Caco-2 (cell line): ENCODE data around the gene CARD9. TPM values are rescaled to one million over a fixed set of nuclear protein-coding genes. Genes with fewer than 3 reads are reported as not detected.
A peak's percentile ranks its signal among the peaks of the same experiment; 100 is the strongest.

Experiments
- BruUV-seq: library from RNA; stranded (reverse); fragments of 400-500 nt; replicated peaks from 2 replicates; lab custom pipeline; 2021; lab: Mats Ljungman, UMichigan
- CTCF ChIA-PET: fragments of 300-600 bp; sonication (Branson Sonifier 250); formaldehyde crosslinking; loops from one replicate; lab custom pipeline; 2022; ENCODE audit warnings: antibody characterized with exemption; lab: Charles Lee
- POLR2A ChIA-PET: fragments of 300-600 bp; sonication (Branson Sonifier 250); formaldehyde crosslinking; loops from one replicate; lab custom pipeline; 2022; ENCODE audit warnings: antibody characterized with exemption; lab: Charles Lee
- DNase-seq, 2 experiments: peaks; one replicate each; pipeline versions ENCODE4 v3.0.0 to v3.0.0-alpha.2; 2020 to 2022
- H3K27me3 ChIP-seq: replicated peaks from 2 replicates; pipeline ENCODE4 v1.6.0; 2011; ENCODE audit warnings: low read length; ENCODE audit not compliant: control insufficient read depth, insufficient read depth
- H3K36me3 ChIP-seq: 2 replicates; pipeline ENCODE4 v1.5.1; 2011; ENCODE audit warnings: low read length; ENCODE audit not compliant: control insufficient read depth, insufficient read depth
- H3K4me1 ChIP-seq: fragments of 250-450 bp; sonication (Bioruptor Pico); 2 replicates; pipeline ENCODE4 v1.5.1; 2020; ENCODE audit warnings: mild to moderate bottlenecking
- H3K4me3 ChIP-seq: 2 replicates; pipeline ENCODE4 v1.5.1; 2011; ENCODE audit warnings: low read depth, mild to moderate bottlenecking, control low read depth, low read length
- H3K9me3 ChIP-seq: fragments of 250-450 bp; sonication (Bioruptor Pico); 2 replicates; pipeline ENCODE4 v1.5.1; 2020; ENCODE audit warnings: mild to moderate bottlenecking, moderate library complexity
- H3K27ac Mint-ChIP-seq: one replicate; pipeline ENCODE4 v1.8.0; 2022; ENCODE audit warnings: mixed read lengths; ENCODE audit not compliant: unreplicated experiment
- H3K27me3 Mint-ChIP-seq: one replicate; pipeline ENCODE4 v1.8.0; 2022; ENCODE audit warnings: mixed read lengths; ENCODE audit not compliant: insufficient read depth, unreplicated experiment
- H3K36me3 Mint-ChIP-seq: one replicate; pipeline ENCODE4 v1.8.0; 2022; ENCODE audit warnings: mild to moderate bottlenecking, mixed read lengths; ENCODE audit not compliant: insufficient read depth, unreplicated experiment
- H3K4me1 Mint-ChIP-seq: one replicate; pipeline ENCODE4 v1.8.0; 2022; ENCODE audit warnings: low read depth, mixed read lengths; ENCODE audit not compliant: unreplicated experiment
- H3K4me3 Mint-ChIP-seq: one replicate; pipeline ENCODE4 v1.8.0; 2022; ENCODE audit warnings: mild to moderate bottlenecking, moderate library complexity, mixed read lengths; ENCODE audit not compliant: unreplicated experiment
- H3K9me3 Mint-ChIP-seq: one replicate; pipeline ENCODE4 v1.8.0; 2022; ENCODE audit warnings: mixed read lengths; ENCODE audit not compliant: unreplicated experiment
- intact Hi-C: fragments of 100-400 bp; cut with micrococcal nuclease; formaldehyde crosslinking; loops from one replicate; pipeline ENCODE4 v1.10.0; 2022; ENCODE audit not compliant: unreplicated experiment
- total RNA-seq: library from RNA; stranded (reverse); gene quantifications from 2 replicates; pipeline ENCODE4 v1.2.3, GENCODE V29; 2022
- TF ChIP-seq, protein P1 (sequence below), 2 experiments: fragments of 200-600 bp in 1 of 2; IDR thresholded peaks; 1 replicate in 1 of 2; 2 replicates in 1 of 2; pipeline versions ENCODE4 v1.5.1 to v1.8.0; 2011 to 2022; ENCODE audit warnings: antibody characterized with exemption in 1 of 2, control low read depth in 1 of 2, inconsistent platforms in 1 of 2, low read depth in 1 of 2, low read length in 1 of 2, mild to moderate bottlenecking in 1 of 2, moderate library complexity in 1 of 2; ENCODE audit not compliant: insufficient read depth in 1 of 2, severe bottlenecking in 1 of 2, unreplicated experiment in 1 of 2

The CARD9 gene
- total RNA-seq, 1 experiment from 2014 or later: 1.7 TPM

DNA sequence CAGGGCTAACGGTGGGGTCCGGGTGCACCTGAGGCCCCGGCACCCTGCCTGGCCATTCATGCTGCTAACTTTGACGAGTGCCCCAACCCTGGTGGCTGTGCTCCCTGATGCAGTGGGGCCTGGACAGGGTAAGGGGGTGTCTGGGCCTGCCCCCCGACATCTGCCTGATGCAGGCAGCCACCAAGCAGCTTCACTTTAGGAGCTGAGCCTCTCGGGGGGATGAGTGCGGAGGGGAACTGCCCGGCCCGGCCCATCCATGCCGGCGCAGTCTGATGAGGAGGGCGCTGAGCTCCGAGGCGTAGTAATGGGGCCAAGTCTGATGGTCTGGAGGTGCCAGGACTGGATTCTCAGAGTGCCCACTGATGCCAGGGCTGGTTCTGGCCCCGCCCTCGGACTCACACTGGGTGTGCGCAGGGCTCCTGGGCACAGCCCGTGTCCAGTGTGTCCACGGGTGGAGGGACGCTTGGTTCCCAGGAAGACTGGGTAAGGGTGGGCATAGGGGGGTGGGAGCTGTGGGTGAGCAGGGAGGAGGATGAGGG is 26.5 kb downstream of the CARD9 start:
- Mint-ChIP-seq H3K4me1 (no peaks in the 10 kb centered on the region), H3K36me3 (peaks cover 57% of the 10 kb centered on the region), H3K9me3 (no peaks in the 10 kb centered on the region), H3K27me3 (no peaks in the 10 kb centered on the region), H3K4me3 (no peak overlapping the region), H3K27ac (no peak overlapping the region)
- TF ChIP-seq, protein P1, sequence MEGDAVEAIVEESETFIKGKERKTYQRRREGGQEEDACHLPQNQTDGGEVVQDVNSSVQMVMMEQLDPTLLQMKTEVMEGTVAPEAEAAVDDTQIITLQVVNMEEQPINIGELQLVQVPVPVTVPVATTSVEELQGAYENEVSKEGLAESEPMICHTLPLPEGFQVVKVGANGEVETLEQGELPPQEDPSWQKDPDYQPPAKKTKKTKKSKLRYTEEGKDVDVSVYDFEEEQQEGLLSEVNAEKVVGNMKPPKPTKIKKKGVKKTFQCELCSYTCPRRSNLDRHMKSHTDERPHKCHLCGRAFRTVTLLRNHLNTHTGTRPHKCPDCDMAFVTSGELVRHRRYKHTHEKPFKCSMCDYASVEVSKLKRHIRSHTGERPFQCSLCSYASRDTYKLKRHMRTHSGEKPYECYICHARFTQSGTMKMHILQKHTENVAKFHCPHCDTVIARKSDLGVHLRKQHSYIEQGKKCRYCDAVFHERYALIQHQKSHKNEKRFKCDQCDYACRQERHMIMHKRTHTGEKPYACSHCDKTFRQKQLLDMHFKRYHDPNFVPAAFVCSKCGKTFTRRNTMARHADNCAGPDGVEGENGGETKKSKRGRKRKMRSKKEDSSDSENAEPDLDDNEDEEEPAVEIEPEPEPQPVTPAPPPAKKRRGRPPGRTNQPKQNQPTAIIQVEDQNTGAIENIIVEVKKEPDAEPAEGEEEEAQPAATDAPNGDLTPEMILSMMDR (IDR thresholded peaks at IDR 0.05; ENCODE audit: insufficient read depth in 1 of 2, low read depth in 1 of 2, low read length in 1 of 2, severe bottlenecking in 1 of 2, unreplicated experiment in 1 of 2): no peak
- Histone ChIP-seq H3K4me3 (no peak overlapping the region), H3K4me1 (peaks cover 20% of the 10 kb centered on the region), H3K36me3 (no peaks in the 10 kb centered on the region), H3K27me3 (no peaks in the 10 kb centered on the region), H3K9me3 (no peaks in the 10 kb centered on the region)
- no peak for DNase-seq
- ChIA-PET POLR2A (no interaction called here), CTCF (interaction anchor here (2.5 kb wide), 1 partner anchor 16 kb away, joined by 49 read pairs; the partner anchor contains the start of gene DNLZ)
- BruUV-seq: no TSS peak
- intact Hi-C loops: loop anchor here (1.0 kb wide), 1 partner anchor 16 kb away; the partner anchor contains the start of gene DNLZ

DNA sequence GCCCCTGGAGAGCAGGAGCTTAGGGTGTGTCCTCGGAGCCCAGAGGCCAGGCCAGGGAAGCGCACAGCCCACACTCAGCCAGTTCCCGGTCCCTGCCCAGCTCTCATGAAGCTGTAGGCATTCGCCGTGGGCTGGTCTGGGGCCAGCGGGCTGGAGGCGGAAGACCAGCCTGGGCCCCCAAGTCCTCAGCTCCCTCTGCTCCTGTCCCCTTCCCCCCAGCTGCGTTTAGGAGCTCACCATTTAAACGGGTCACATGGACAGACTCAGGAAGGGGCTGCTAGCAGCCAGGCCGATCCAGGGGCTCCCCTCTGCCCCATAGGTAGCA is 27.4 kb downstream of the CARD9 start:
- H3K9me3 ChIP-seq: no peaks in the 10 kb centered on the region
- Mint-ChIP-seq H3K36me3 (peaks cover 55% of the 10 kb centered on the region), H3K4me3 (no peak overlapping the region), H3K27ac (no peak overlapping the region), H3K4me1 (no peaks in the 10 kb centered on the region), H3K27me3 (no peaks in the 10 kb centered on the region), H3K9me3 (no peaks in the 10 kb centered on the region)
- intact Hi-C loops: loop anchor here (1.0 kb wide), 1 partner anchor 17 kb away; the partner anchor contains the start of gene DNLZ
- no peaks in the 10 kb centered on the region for H3K27me3 ChIP-seq
- no peak overlapping the region for H3K4me3 ChIP-seq
- TF ChIP-seq, protein P1 (IDR thresholded peaks at IDR 0.05; ENCODE audit: insufficient read depth in 1 of 2, low read depth in 1 of 2, low read length in 1 of 2, severe bottlenecking in 1 of 2, unreplicated experiment in 1 of 2): no peak
- peaks cover 20% of the 10 kb centered on the region for H3K4me1 ChIP-seq
- DNase-seq: no peak
- POLR2A ChIA-PET: interaction anchor here (1.1 kb wide), 1 partner anchor 17 kb away, joined by 13 read pairs; the partner anchor contains the start of gene DNLZ
- CTCF ChIA-PET: interaction anchor here (0.6 to 2.5 kb wide), 9 partner anchors 8 to 295 kb away, joined by 3 to 49 read pairs (median 3); partner anchors contain the start of gene DNLZ
- no peaks in the 10 kb centered on the region for H3K36me3 ChIP-seq
- no TSS peak for BruUV-seq

DNA sequence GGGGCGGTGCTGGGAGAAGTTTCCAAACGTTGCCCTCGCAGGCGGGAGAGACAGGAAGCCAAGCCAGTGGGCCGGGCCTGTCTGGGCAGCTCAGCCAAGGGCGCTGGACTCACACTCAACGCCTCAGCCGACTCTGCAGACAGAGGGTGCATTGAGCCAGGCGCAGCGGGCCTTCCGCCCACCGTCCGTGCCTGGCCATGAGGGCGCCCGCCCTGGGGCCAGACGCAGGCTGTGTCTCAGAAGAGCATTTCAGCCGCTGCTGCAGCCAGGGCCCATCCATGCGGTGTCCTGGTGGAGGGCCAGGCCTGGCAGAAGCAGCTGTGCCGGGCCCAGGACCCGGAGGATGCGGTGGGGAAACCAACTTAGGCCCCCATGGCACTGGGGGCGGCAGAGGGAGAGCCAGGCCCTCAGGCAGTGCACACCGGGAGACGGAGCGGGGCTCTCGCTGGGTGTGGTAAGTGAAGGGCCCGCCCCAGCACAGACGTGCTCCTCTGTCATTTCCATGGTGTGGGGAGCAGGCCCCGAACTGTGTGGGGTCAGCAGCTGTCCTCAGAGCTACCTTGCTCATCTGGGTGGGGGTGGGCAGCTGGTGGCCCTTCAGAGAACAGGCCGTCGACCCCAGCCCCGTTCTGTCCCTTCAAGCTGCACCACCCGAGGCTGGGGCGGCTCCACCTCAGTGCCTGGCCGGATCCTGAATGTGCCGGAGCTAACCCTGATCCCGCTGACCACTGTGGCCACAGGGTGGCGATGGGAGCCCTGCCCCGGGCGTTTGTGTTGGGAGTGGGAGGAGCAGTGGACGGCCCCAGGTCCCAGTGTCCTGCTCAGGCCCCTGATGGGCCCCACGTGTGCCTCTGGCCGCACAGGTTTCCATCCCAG is 27.9 kb downstream of the CARD9 start:
- Histone ChIP-seq H3K4me3 (no peak overlapping the region), H3K27me3 (no peaks in the 10 kb centered on the region), H3K9me3 (no peaks in the 10 kb centered on the region), H3K4me1 (peaks cover 20% of the 10 kb centered on the region), H3K36me3 (no peaks in the 10 kb centered on the region)
- no peaks in the 10 kb centered on the region for H3K4me1 Mint-ChIP-seq
- POLR2A ChIA-PET: interaction anchor here (1.1 kb wide), 1 partner anchor 18 kb away, joined by 13 read pairs; the partner anchor contains the start of gene DNLZ
- no peak overlapping the region for H3K4me3 Mint-ChIP-seq
- peak overlapping the region; percentile 1 for H3K27ac Mint-ChIP-seq
- intact Hi-C loops: loop anchor here (1.0 kb wide), 2 partner anchors 18 to 55 kb away; partner anchors contain the start of genes DNLZ and SNAPC4
- DNase-seq: peak; percentile 86 to 91
- no TSS peak for BruUV-seq
- TF ChIP-seq, protein P1 (IDR thresholded peaks at IDR 0.05; ENCODE audit: insufficient read depth in 1 of 2, low read depth in 1 of 2, low read length in 1 of 2, severe bottlenecking in 1 of 2, unreplicated experiment in 1 of 2): peak; percentile 63 to 75
- peaks cover 50% of the 10 kb centered on the region for H3K36me3 Mint-ChIP-seq
- no peaks in the 10 kb centered on the region for H3K27me3 Mint-ChIP-seq
- CTCF ChIA-PET: interaction anchor here (0.6 to 2.5 kb wide), 9 partner anchors 9 to 294 kb away, joined by 3 to 49 read pairs (median 3); partner anchors contain the start of gene DNLZ
- no peaks in the 10 kb centered on the region for H3K9me3 Mint-ChIP-seq
